NCI-H2171 (cell line): ENCODE results near the gene NCAPH2.

ENCODE experiments used
- DNase-seq: peaks from one replicate; lab custom pipeline; 2025; lab: John Stamatoyannopoulos, UW

Gene NCAPH2

GRCh38 chr22:50474710-50475651, 33.0 kb upstream of the NCAPH2 start, which contains the start of gene SBF1:
TSS of gene SBF1 (minus strand) at chr22:50475035. CDS start at chr22:50474840, 195 bp downstream.
- peak; percentile 87 for DNase-seq

- DNase-seq = no peak
Observed at GRCh38 chr22:50475652-50476002, 32.4 kb upstream of the NCAPH2 start.

GRCh38 chr22:50476868-50477267, 31.2 kb upstream of the NCAPH2 start:
- peak; percentile 18 for DNase-seq

GRCh38 chr22:50477923-50478322, 30.1 kb upstream of the NCAPH2 start:
- DNase-seq = no peak

GRCh38 chr22:50479721-50480120, 28.3 kb upstream of the NCAPH2 start:
- no peak for DNase-seq

- DNase-seq = no peak
Observed at GRCh38 chr22:50481045-50481439, 27.0 kb upstream of the NCAPH2 start.

GRCh38 chr22:50481440-50482106, 26.5 kb upstream of the NCAPH2 start, which contains the start of gene ADM2:
TSS of gene ADM2 (plus strand) at chr22:50481543. CDS start at chr22:50481848, 305 bp downstream.
- DNase-seq = no peak

- DNase-seq = peak; percentile 35
Observed at GRCh38 chr22:50482107-50483074, 25.6 kb upstream of the NCAPH2 start.

GRCh38 chr22:50483106-50483505, 24.9 kb upstream of the NCAPH2 start:
- DNase-seq = peak; percentile 22

GRCh38 chr22:50483556-50483955, 24.5 kb upstream of the NCAPH2 start:
- DNase-seq = no peak

- DNase-seq = no peak
Observed at GRCh38 chr22:50483977-50484853, 23.8 kb upstream of the NCAPH2 start.

- no peak for DNase-seq
Observed at GRCh38 chr22:50485221-50486131, 22.5 kb upstream of the NCAPH2 start.

GRCh38 chr22:50486561-50487289, 21.3 kb upstream of the NCAPH2 start, which contains the start of gene MIOX:
TSS of gene MIOX (plus strand) at chr22:50486859. CDS start at chr22:50486898, 39 bp downstream.
- DNase-seq = no peak

GRCh38 chr22:50487290-50488005, 20.6 kb upstream of the NCAPH2 start:
- no peak for DNase-seq

- DNase-seq = no peak
Observed at GRCh38 chr22:50488006-50488677, 19.9 kb upstream of the NCAPH2 start.

- no peak for DNase-seq
Observed at GRCh38 chr22:50488886-50489285, 19.1 kb upstream of the NCAPH2 start.

GRCh38 chr22:50489363-50490243, 18.4 kb upstream of the NCAPH2 start:
- DNase-seq = no peak
